Tibial nerve (tissue), 4 donors: Measurements from ENCODE around the gene ISCA1.

Experiments used
- CTCF ChIP-seq, 5 experiments: fragments of 200-600 bp in 3 of 5; fragments of 450-650 bp in 2 of 5; sonication (generic) in 3 of 5; IDR thresholded peaks; one replicate each; pipeline ENCODE4 v1.5.1; 2016 to 2019; ENCODE audit warnings: antibody characterized with exemption in 5 of 5, mild to moderate bottlenecking in 3 of 5, moderate library complexity in 2 of 5
- EP300 ChIP-seq, 2 donors: sonication (generic); formaldehyde crosslinking; IDR thresholded peaks; one replicate each; pipeline ENCODE4 v1.6.1; 2017; ENCODE audit warnings: antibody characterized with exemption in 2 of 2, mild to moderate bottlenecking in 1 of 2
- POLR2A ChIP-seq, 2 donors: fragments of 450-650 bp; IDR thresholded peaks; one replicate each; pipeline ENCODE4 v1.6.1; 2017; ENCODE audit warnings: antibody characterized with exemption in 2 of 2, mild to moderate bottlenecking in 2 of 2, moderate library complexity in 2 of 2

DNA sequence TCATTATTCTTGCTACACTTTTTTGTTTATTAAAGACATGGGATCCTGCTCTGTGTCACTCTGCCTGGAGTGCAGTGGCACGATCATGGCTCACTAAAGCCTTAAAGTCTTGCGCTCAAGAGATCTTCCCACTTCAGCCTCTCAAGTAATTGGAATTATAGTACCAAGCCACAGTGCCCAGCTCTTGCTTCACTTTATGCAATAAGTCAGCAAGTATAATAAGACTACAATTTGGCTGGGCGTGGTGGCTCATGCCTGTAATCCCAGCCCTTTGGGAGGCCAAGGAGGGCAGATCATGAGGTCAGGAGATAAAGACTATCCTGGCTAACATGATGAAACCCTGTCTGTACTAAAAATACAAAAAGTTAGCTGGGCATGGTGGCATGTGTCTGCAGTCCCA is 28.8 kb downstream of the ISCA1 start:
- TF ChIP-seq CTCF (IDR thresholded peaks at IDR 0.05) = no peak
- TF ChIP-seq EP300 (IDR thresholded peaks at IDR 0.05) = no peak
- no peak for TF ChIP-seq POLR2A (IDR thresholded peaks at IDR 0.05)
